ENCODE data around the gene SLC16A3. TPM values are rescaled to one million over a fixed set of nuclear protein-coding genes. Genes with fewer than 3 reads are reported as not detected.
A peak's percentile ranks its signal among the peaks of the same experiment; 100 is the strongest.

The SLC16A3 gene
- total and polyA plus RNA-seq, 2 of the 4 experiments (the other 2 are of a cell fraction), result 49.1 to 181 TPM

GRCh38 chr17:82239926-82240505 lies 11.2 kb downstream of the SLC16A3 start:
- Histone ChIP-seq H2AFZ (replicated peaks; ENCODE audit: low read length, poor library complexity) (peak overlapping the region; percentile 44), H3K4ac (ENCODE audit: low read depth, low read length) (no peak overlapping the region), H4K8ac (ENCODE audit: low read depth in 2 of 2, low read length in 2 of 2) (no peak overlapping the region), H3K23ac (ENCODE audit: low read depth, low read length) (no peak overlapping the region), H2AK5ac (ENCODE audit: low read depth, low read length) (no peak overlapping the region), H3K4me2 (ENCODE audit: low read depth, low read length) (no peak overlapping the region), H3K14ac (replicated peaks; ENCODE audit: low read depth, low read length) (no peak overlapping the region), H4K20me1 (ENCODE audit: insufficient read depth, low read length) (peaks cover 100% of the 10 kb centered on the region), H3K9me3 (ENCODE audit: control insufficient read depth, insufficient read depth, low read length) (no peaks in the 10 kb centered on the region), H3K18ac (ENCODE audit: low read depth, low read length) (no peak overlapping the region), H3K27ac (ENCODE audit: insufficient read depth, low read length) (peak overlapping the region; percentile 25; the same call in 1 of the 2 replicates), H2BK20ac (ENCODE audit: low read depth, low read length) (no peak overlapping the region), H2AK9ac (replicated peaks; ENCODE audit: low read depth, low read length, poor library complexity) (peak overlapping the region; percentile 14), H3K9me1 (ENCODE audit: insufficient read depth, low read length) (peaks cover 5% of the 10 kb centered on the region; the same call in 1 of the 2 replicates), H3K4me1 (ENCODE audit: control insufficient read depth, insufficient read depth, low read length) (peaks cover 50% of the 10 kb centered on the region), H2BK5ac (ENCODE audit: low read depth, low read length, poor library complexity, severe bottlenecking) (no peak overlapping the region), H3K36me3 (ENCODE audit: control insufficient read depth, insufficient read depth, low read length) (peaks cover 75% of the 10 kb centered on the region), H2BK120ac (ENCODE audit: low read depth, low read length) (no peak overlapping the region), H2BK15ac (ENCODE audit: low read depth, low read length) (no peak overlapping the region), H4K5ac (ENCODE audit: low read depth, low read length) (no peak overlapping the region), H3K4me3 (ENCODE audit: insufficient read depth, low read depth, low read length) (no peak overlapping the region), H3K27me3 (ENCODE audit: control insufficient read depth, insufficient read depth, low read length) (no peaks in the 10 kb centered on the region), H4K91ac (ENCODE audit: insufficient read depth, low read depth, low read length) (no peak overlapping the region), H3K79me1 (ENCODE audit: low read depth in 1 of 2, low read length in 2 of 2) (peaks cover 15 to 85% of the 10 kb centered on the region in 2 experiments; a peak in 3 of 4 replicates), H3K56ac (ENCODE audit: extremely low read depth, insufficient read depth, low read length) (no peak overlapping the region), H3K9ac (ENCODE audit: low read depth, low read length) (no peak overlapping the region)
- CTCF ChIA-PET, result no interaction called here
- no peak for DNase-seq
- dilution Hi-C loops (cut with HindIII; ENCODE audit: low sequenced_read_pairs, unreplicated experiment) (no loop called here), in situ Hi-C loops (cut with MboI; ENCODE audit: low sequenced_read_pairs) (no loop called here), intact Hi-C loops (cut with micrococcal nuclease) (loop anchor here (5.0 kb wide), 3 partner anchors 33 to 172 kb away; no protein-coding TSS in a partner anchor)
- TF ChIP-seq RCOR1 (IDR thresholded peaks at IDR 0.05; ENCODE audit: insufficient replicate concordance, low read length) (no peak), MXI1 (IDR thresholded peaks at IDR 0.05; ENCODE audit: borderline replicate concordance, low read depth, low read length) (no peak)
- TF ChIP-seq, protein P1, sequence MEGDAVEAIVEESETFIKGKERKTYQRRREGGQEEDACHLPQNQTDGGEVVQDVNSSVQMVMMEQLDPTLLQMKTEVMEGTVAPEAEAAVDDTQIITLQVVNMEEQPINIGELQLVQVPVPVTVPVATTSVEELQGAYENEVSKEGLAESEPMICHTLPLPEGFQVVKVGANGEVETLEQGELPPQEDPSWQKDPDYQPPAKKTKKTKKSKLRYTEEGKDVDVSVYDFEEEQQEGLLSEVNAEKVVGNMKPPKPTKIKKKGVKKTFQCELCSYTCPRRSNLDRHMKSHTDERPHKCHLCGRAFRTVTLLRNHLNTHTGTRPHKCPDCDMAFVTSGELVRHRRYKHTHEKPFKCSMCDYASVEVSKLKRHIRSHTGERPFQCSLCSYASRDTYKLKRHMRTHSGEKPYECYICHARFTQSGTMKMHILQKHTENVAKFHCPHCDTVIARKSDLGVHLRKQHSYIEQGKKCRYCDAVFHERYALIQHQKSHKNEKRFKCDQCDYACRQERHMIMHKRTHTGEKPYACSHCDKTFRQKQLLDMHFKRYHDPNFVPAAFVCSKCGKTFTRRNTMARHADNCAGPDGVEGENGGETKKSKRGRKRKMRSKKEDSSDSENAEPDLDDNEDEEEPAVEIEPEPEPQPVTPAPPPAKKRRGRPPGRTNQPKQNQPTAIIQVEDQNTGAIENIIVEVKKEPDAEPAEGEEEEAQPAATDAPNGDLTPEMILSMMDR (conservative IDR thresholded peaks at IDR 0.05; ENCODE audit: low read depth, low read length), result no peak
- TF ChIP-seq, protein P2, sequence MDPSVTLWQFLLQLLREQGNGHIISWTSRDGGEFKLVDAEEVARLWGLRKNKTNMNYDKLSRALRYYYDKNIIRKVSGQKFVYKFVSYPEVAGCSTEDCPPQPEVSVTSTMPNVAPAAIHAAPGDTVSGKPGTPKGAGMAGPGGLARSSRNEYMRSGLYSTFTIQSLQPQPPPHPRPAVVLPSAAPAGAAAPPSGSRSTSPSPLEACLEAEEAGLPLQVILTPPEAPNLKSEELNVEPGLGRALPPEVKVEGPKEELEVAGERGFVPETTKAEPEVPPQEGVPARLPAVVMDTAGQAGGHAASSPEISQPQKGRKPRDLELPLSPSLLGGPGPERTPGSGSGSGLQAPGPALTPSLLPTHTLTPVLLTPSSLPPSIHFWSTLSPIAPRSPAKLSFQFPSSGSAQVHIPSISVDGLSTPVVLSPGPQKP (IDR thresholded peaks at IDR 0.05; ENCODE audit: borderline replicate concordance, low read depth, low read length), result no peak
- no TSS peak for BruUV-seq (replicated peaks)
- no peak for ATAC-seq (ENCODE audit: low read depth)
- 93% methylated on average over 17 of the region's 22 CpGs; no CpG with 5 or more reads in 1 of the 2 experiments for WGBS, 2 experiments (ENCODE audit: extremely low coverage in 2 of 2, insufficient read length in 1 of 2)
- POLR2A ChIA-PET (ENCODE audit: unreplicated experiment), result no interaction called here
